COR-L47 (cell line): ENCODE measurements around the gene SDR42E2.
"Not testable (repeated sequence)": the region's sequence is repeated elsewhere in the genome, so short reads cannot be mapped to it uniquely, and the experiment has no call there.

Experiments used
- DNase-seq: peaks from one replicate; lab custom pipeline; 2025; lab: John Stamatoyannopoulos, UW

Gene SDR42E2

DNA sequence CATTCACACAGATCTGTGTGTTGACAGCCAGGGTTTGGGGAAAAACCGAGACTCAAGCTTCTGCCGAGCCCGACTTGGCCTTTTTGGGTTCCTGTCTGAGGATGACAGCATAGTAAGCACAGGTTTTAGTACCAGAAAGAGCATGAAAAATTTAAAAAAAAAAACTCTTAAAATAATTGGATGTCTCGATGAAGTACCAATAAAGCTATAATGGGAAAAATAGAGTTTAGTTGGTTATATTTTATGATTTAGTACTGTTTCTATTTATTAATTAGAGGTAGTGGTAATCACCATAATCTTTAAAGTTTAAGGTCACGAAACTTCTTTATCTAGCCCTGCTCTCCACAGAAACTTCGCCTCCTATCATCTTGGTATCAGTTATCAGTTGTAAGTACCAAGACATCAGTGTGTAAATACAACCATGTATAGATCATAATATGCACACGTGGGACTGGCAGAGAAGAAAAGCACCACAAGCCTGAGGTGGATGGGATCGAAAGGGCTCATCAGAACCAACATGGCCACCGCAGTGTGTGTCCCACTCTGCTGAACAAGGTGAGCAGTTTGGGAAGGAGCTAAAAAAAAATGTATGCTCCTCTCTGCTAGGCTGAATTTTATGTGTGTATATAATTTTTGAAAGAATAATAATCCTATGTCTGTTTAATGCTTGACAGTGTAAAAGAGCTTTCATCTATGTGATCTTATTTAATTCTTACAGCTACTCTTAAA is 29.4 kb downstream of the SDR42E2 start:
- no peak for DNase-seq

DNA sequence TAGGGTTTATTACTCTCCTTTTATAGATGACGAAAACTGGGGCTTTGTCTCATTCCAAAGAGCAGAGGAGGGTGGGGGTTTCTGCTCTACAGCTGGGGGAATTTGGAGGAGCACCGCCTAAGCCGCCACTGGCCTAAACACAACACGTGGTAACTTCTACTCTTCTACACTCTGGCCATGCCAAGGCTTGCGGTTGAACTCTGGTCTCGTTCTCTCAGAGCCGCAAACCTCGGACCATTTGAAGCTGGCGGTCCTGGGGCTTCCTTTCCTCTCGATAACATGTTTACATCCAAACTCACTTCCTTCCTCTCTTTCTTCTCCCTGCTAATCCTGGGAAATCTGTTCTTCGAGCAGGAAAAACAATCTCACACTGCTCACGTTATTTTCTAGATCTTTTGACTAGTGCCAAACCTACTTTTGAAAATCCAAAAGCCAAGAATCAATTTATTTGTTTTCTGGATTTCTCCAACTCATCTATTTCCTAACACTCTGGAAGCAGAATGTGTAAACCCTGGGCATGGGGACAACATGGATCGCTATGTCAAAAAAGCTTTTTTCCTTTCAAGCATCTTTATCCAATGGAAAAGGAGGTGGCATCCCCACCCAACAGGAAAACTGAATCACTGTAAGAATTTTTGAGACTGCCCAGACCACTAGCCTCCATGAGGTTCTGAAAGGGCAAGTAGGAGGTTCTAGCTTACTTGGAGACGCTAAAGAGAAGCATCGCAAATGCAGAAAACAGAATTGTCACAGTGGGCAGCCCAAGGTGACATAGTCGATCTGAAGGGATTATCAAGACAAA is 30.2 kb downstream of the SDR42E2 start:
- no peak for DNase-seq

GRCh38 chr16:22193063-22193411 is 30.7 kb downstream of the SDR42E2 start:
- no peak for DNase-seq

DNA sequence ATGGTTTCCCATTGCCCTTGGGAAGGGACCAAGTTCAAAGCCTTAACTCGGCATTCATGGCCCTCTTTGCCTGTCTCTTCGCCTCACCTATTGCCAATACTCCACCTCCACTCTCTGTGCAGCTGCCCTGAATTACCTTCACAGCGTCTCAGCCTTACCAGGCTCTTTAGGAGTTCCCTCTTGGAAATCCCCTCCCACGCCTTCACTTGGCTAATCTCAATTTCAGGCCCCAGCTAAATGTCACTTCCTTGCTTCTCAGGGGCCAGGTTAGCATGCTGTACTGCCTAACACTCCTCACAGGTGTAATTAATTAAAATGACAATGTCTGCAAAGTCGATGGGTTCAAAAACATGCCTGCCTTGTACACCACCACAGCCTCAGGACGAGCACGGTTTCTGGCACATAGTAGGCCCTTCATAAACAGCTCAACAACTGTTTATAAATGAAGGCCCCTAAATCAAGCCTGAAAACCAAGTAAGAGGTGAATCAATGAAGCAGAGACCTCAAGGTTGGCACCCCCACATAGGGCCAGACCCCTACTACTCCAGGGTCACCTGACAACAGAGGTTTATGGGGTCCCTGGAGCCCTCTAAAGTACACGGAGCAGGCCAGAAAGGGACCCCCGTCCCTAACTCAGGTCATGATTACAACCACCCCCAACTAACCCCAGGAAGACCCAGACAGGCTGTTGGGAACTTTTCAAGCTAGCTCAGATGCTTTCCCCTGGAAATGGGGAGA is 32.6 kb downstream of the SDR42E2 start:
- DNase-seq = no peak

- DNase-seq = no peak
Measured at GRCh38 chr16:22195445-22195694, 33.1 kb downstream of the SDR42E2 start.

DNA sequence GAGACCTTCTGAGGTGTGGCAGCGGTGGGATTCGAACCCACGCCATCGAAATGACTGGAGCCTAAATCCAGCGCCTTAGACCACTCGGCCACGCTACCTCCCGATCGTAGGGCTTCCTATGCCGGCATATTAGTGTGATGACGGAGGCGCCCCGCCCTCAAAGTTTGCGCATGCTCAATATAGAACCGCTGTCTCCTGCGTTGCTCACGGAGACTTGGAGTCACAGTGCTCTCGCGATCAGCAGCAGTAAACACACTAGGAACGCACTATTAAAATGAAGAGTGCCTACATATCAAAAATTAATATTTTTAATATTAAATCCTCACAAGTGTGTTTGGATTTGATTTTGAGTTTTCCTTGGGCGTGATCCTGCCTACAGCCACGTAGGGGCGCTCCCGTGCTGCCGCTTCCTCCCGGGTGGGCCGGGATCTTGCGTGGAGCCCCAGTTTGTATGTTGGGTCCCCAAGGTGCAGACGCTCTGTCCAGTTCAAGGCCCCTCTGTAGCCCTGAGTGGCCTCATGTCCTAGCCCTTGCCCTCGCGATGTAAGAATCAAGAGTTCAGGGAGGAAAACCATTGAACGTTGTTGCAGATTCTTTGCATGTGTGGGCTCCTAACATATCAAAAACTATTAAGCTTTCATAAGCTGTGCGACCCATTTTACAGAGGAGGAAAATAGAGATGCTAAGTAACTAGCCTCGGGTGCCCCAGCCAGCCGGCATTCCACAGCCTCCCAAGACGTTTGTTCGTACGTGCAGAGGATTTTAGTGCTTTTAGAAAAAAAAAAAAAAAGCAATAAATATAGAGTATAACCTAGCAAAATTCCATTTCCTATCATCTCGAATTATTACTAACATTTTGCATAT is 33.6 kb downstream of the SDR42E2 start:
- DNase-seq = peak; percentile 84

DNA sequence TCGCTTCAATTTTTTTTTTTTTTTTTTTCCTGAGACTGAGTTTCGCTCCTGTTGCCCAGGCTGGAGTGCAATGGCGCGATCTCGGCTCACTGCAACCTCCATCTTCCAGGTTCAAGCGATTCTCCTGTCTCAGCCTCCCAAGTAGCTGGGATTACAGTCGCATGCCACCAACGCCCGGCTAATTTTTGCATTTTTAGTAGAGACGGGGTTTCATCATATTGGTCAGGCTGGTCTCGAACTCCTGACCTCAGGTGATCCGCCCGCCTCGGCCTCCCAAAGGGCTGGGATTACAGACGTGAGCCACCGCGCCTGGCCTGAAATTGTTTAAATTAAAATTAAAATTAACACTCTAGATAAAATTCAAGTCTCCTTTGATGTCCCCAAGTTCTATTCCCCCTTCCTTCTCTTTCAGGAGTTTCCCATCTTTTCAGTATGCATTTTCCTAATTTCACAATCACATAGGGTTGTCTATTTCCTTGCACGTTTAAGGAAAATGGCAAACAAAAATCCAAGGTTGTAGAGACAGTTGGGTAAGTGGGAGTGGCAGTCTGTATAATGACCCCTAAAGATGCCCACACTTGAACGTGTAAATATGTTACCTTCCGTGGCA is 34.4 kb downstream of the SDR42E2 start:
- not testable (repeated sequence) for DNase-seq

DNA sequence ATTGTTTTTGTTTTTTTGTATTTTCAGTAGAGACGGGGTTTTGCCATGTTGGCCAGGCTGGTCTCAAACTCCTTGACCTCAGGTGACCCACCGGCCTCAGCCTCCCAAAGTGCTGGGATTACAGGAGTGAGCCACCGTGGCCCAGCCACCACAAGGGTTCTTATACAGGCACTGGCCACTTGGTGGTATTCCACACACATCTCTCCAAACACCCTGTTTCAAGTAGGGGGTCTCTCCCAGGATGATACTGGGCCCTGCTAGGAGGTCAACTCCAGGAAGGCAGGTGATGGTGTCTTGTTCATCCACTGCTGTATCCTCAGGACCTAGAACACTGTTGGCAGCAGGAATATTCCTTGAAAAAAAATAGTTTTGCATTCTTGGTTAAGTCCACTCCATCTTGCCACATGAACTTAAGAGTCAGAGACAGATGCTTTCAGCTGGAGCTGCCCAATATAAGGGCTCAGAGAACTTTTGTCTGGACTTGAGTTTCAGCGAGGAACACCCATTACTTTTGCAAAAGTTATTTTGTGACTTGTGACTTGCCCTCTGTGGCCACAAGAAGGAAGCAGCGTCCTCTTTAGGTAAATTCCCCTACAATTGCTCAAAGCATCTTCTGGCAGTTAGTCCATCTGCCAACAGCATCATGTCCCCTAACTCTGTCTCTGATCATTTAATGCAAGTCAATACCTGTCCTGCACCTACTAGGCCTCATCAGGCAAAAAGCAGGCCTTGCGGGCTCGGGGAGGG is 36.4 kb downstream of the SDR42E2 start:
- no peak for DNase-seq

- DNase-seq = no peak
Measured at GRCh38 chr16:22202261-22202637, 39.9 kb downstream of the SDR42E2 start.

GRCh38 chr16:22203091-22203490 is 40.8 kb downstream of the SDR42E2 start:
- no peak for DNase-seq

GRCh38 chr16:22204091-22204655 is 41.9 kb downstream of the SDR42E2 start:
- DNase-seq = no peak

DNA sequence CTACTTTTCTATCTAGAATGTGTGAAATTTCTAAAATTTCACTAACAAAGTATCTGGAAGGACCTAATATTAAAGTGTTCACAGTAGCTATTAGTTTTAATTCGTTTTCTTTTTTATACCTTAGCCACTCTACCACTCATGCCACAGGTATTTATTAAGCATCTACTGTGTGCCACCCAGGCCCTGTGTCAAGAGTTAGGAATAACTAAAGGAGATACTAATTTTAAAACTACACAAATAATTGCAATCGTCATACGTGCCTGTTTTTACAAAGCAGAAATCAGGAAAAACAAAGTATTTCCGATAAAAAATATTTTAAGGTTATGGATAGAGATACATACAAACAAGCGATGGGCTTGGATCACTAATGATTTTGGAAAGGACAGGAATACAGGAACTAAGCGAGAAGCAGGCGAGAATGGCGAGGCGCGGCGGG is 43.3 kb downstream of the SDR42E2 start:
- no peak for DNase-seq

GRCh38 chr16:22206013-22206841 is 43.9 kb downstream of the SDR42E2 start, which contains the start of gene EEF2K:
EEF2K (plus strand) TSS chr16:22206278; CDS start chr16:22225730, 19,452 bp downstream.
- peak; percentile 93 for DNase-seq

DNA sequence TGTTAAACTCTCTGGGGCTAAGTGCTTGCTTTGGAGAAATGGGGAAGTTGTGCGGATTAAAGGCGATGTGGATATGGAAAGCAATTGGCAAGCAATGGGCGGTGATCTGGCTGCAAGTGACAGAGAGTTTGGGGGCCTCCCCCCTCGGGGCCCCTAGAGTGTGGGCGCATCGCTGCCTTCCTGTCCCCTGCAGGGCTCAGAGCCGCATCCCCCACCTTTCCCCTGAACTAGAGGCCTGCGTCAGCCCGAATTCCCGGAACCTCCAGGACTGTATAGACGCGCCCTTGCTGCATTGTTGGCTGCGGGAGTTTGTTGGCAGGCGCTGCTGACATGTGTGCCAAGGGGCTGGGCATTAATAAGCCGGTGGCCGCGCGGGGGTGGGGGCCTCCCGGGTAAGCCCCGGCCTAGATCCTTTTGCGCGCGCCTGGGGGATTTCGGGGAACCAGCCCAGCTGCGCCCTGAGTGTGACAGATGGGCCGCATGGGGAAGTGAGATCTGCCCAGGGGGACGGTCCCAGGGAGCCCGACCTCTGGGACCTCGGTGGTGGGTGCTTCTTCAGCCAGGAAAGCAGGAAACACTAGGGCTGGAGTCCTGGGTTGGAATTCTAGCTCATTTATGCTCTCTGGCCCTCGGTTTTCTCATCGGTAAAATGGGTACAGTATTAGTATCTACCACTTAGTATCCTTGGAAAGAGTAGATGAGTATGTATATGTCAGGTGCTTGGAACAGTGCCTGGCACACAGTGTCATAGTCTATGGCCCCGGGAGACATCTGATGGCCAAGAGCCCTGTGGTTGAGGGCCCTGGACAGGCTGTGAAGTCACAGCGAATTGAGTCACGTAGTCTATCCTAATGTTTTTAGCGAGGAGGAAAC is 44.8 kb downstream of the SDR42E2 start:
- peak; percentile 64 for DNase-seq

GRCh38 chr16:22207715-22208360 is 45.5 kb downstream of the SDR42E2 start:
- no peak for DNase-seq

GRCh38 chr16:22210285-22210684 is 48.0 kb downstream of the SDR42E2 start:
- no peak for DNase-seq

GRCh38 chr16:22210854-22211253 is 48.5 kb downstream of the SDR42E2 start:
- DNase-seq = no peak

DNA sequence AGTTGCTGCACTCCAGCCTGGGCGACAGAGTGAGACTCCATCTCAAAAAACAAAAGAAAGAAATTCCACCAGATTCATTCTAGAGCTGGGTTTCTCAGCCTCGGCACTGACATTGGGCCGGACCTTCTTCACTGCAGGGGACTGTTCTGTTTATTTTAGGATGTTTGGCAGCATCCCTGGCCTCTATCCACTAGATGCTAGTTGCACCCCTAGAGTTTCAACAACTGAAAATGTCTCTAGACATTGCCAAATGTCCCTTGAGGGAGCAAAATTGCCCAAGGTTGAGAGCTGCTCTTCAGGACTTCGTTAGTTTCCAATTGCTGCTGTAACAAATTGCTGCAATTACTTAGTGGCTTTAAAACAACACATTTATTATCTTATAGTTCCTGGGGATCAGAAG is 50.9 kb downstream of the SDR42E2 start:
- DNase-seq = no peak
